Caco-2 (cell line): Measurements from ENCODE around the gene MEMO1. TPM values are rescaled to one million over a fixed set of nuclear protein-coding genes. Genes with fewer than 3 reads are reported as not detected.

ENCODE experiments used
- BruUV-seq: library from RNA; stranded (reverse); fragments of 400-500 nt; replicated peaks from 2 replicates; lab custom pipeline; 2021; lab: Mats Ljungman, UMichigan
- CTCF ChIA-PET: fragments of 300-600 bp; sonication (Branson Sonifier 250); formaldehyde crosslinking; loops from one replicate; lab custom pipeline; 2022; ENCODE audit warnings: antibody characterized with exemption; lab: Charles Lee
- POLR2A ChIA-PET: fragments of 300-600 bp; sonication (Branson Sonifier 250); formaldehyde crosslinking; loops from one replicate; lab custom pipeline; 2022; ENCODE audit warnings: antibody characterized with exemption; lab: Charles Lee
- DNase-seq, 2 experiments: peaks; one replicate each; pipeline versions ENCODE4 v3.0.0 to v3.0.0-alpha.2; 2020 to 2022
- H3K27me3 ChIP-seq: replicated peaks from 2 replicates; pipeline ENCODE4 v1.6.0; 2011; ENCODE audit warnings: low read length; ENCODE audit not compliant: control insufficient read depth, insufficient read depth
- H3K36me3 ChIP-seq: 2 replicates; pipeline ENCODE4 v1.5.1; 2011; ENCODE audit warnings: low read length; ENCODE audit not compliant: control insufficient read depth, insufficient read depth
- H3K4me1 ChIP-seq: fragments of 250-450 bp; sonication (Bioruptor Pico); 2 replicates; pipeline ENCODE4 v1.5.1; 2020; ENCODE audit warnings: mild to moderate bottlenecking
- H3K4me3 ChIP-seq: 2 replicates; pipeline ENCODE4 v1.5.1; 2011; ENCODE audit warnings: low read depth, mild to moderate bottlenecking, control low read depth, low read length
- H3K9me3 ChIP-seq: fragments of 250-450 bp; sonication (Bioruptor Pico); 2 replicates; pipeline ENCODE4 v1.5.1; 2020; ENCODE audit warnings: mild to moderate bottlenecking, moderate library complexity
- H3K27ac Mint-ChIP-seq: one replicate; pipeline ENCODE4 v1.8.0; 2022; ENCODE audit warnings: mixed read lengths; ENCODE audit not compliant: unreplicated experiment
- H3K27me3 Mint-ChIP-seq: one replicate; pipeline ENCODE4 v1.8.0; 2022; ENCODE audit warnings: mixed read lengths; ENCODE audit not compliant: insufficient read depth, unreplicated experiment
- H3K36me3 Mint-ChIP-seq: one replicate; pipeline ENCODE4 v1.8.0; 2022; ENCODE audit warnings: mild to moderate bottlenecking, mixed read lengths; ENCODE audit not compliant: insufficient read depth, unreplicated experiment
- H3K4me1 Mint-ChIP-seq: one replicate; pipeline ENCODE4 v1.8.0; 2022; ENCODE audit warnings: low read depth, mixed read lengths; ENCODE audit not compliant: unreplicated experiment
- H3K4me3 Mint-ChIP-seq: one replicate; pipeline ENCODE4 v1.8.0; 2022; ENCODE audit warnings: mild to moderate bottlenecking, moderate library complexity, mixed read lengths; ENCODE audit not compliant: unreplicated experiment
- H3K9me3 Mint-ChIP-seq: one replicate; pipeline ENCODE4 v1.8.0; 2022; ENCODE audit warnings: mixed read lengths; ENCODE audit not compliant: unreplicated experiment
- intact Hi-C: fragments of 100-400 bp; cut with micrococcal nuclease; formaldehyde crosslinking; loops from one replicate; pipeline ENCODE4 v1.10.0; 2022; ENCODE audit not compliant: unreplicated experiment
- total RNA-seq: library from RNA; stranded (reverse); gene quantifications from 2 replicates; pipeline ENCODE4 v1.2.3, GENCODE V29; 2022
- TF ChIP-seq, protein P1 (sequence below), 2 experiments: fragments of 200-600 bp in 1 of 2; IDR thresholded peaks; 1 replicate in 1 of 2; 2 replicates in 1 of 2; pipeline versions ENCODE4 v1.5.1 to v1.8.0; 2011 to 2022; ENCODE audit warnings: antibody characterized with exemption in 1 of 2, control low read depth in 1 of 2, inconsistent platforms in 1 of 2, low read depth in 1 of 2, low read length in 1 of 2, mild to moderate bottlenecking in 1 of 2, moderate library complexity in 1 of 2; ENCODE audit not compliant: insufficient read depth in 1 of 2, severe bottlenecking in 1 of 2, unreplicated experiment in 1 of 2

Gene MEMO1
- total RNA-seq, 1 experiment from 2014 or later = 79.0 TPM

DNA sequence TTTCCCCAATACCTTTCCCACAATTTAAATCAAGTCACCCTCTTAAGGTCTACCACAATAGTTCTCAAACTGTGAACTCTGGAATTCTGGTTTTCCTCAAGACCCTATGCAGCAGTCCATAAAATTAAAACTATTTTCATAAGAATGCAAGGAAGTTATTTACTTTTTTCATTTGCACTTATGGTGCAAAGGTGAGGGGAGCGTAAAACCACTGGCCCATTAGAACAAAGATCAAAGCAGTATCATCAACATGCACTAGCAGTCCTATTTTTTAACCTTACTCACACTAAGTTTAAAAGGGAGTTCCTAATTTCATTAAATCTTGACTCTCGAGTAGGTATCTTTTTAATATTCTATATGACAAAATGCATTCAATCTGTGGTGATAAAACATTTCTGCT is 85.3 kb downstream of the MEMO1 start:
- Histone ChIP-seq H3K4me3 (no peak overlapping the region), H3K4me1 (peaks cover 35% of the 10 kb centered on the region), H3K27me3 (no peaks in the 10 kb centered on the region), H3K9me3 (no peaks in the 10 kb centered on the region), H3K36me3 (no peaks in the 10 kb centered on the region)
- Mint-ChIP-seq H3K27me3 (no peaks in the 10 kb centered on the region), H3K9me3 (peaks cover 8% of the 10 kb centered on the region), H3K27ac (peak overlapping the region; percentile 35), H3K36me3 (peaks cover 16% of the 10 kb centered on the region), H3K4me1 (peaks cover 21% of the 10 kb centered on the region), H3K4me3 (peak overlapping the region; percentile 5)
- intact Hi-C loops = no loop called here
- ChIA-PET CTCF (no interaction called here), POLR2A (interaction anchor here (0.9 kb wide), 1 partner anchor 114 kb away, joined by 7 read pairs; the partner anchor contains the start of gene DPY30)
- no TSS peak for BruUV-seq
- TF ChIP-seq, protein P1, sequence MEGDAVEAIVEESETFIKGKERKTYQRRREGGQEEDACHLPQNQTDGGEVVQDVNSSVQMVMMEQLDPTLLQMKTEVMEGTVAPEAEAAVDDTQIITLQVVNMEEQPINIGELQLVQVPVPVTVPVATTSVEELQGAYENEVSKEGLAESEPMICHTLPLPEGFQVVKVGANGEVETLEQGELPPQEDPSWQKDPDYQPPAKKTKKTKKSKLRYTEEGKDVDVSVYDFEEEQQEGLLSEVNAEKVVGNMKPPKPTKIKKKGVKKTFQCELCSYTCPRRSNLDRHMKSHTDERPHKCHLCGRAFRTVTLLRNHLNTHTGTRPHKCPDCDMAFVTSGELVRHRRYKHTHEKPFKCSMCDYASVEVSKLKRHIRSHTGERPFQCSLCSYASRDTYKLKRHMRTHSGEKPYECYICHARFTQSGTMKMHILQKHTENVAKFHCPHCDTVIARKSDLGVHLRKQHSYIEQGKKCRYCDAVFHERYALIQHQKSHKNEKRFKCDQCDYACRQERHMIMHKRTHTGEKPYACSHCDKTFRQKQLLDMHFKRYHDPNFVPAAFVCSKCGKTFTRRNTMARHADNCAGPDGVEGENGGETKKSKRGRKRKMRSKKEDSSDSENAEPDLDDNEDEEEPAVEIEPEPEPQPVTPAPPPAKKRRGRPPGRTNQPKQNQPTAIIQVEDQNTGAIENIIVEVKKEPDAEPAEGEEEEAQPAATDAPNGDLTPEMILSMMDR (IDR thresholded peaks at IDR 0.05; ENCODE audit: insufficient read depth in 1 of 2, low read depth in 1 of 2, low read length in 1 of 2, severe bottlenecking in 1 of 2, unreplicated experiment in 1 of 2) = no peak
- no peak for DNase-seq

DNA sequence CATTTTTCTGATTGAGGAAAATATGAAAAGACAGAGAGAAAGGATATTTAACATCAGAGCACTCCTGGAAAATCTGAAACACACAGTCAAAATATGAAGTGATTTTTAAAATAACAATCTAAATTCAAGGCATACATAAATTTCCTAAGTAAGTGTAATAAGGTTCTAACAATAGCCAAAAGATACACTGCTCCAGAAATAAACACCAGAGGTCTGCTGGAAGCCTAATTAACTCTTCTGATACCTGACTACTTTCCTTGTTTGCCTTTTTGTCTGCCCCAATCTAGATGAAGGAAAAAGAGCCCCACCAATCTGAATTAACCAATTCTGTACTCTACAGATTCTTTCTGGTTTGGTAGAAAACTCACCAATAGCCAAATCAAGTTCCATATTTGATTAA is 87.1 kb downstream of the MEMO1 start:
- intact Hi-C loops = no loop called here
- Histone ChIP-seq H3K27me3 (no peaks in the 10 kb centered on the region), H3K9me3 (no peaks in the 10 kb centered on the region), H3K4me3 (no peak overlapping the region), H3K4me1 (peaks cover 30% of the 10 kb centered on the region), H3K36me3 (peaks cover 1% of the 10 kb centered on the region; the same call in 1 of the 2 replicates)
- Mint-ChIP-seq H3K4me1 (peaks cover 21% of the 10 kb centered on the region), H3K9me3 (no peaks in the 10 kb centered on the region), H3K27ac (peak overlapping the region; percentile 39), H3K4me3 (no peak overlapping the region), H3K36me3 (peaks cover 22% of the 10 kb centered on the region), H3K27me3 (no peaks in the 10 kb centered on the region)
- CTCF ChIA-PET = no interaction called here
- POLR2A ChIA-PET = no interaction called here
- DNase-seq = no peak
- TF ChIP-seq, protein P1 (IDR thresholded peaks at IDR 0.05; ENCODE audit: insufficient read depth in 1 of 2, low read depth in 1 of 2, low read length in 1 of 2, severe bottlenecking in 1 of 2, unreplicated experiment in 1 of 2) = no peak
- no TSS peak for BruUV-seq

DNA sequence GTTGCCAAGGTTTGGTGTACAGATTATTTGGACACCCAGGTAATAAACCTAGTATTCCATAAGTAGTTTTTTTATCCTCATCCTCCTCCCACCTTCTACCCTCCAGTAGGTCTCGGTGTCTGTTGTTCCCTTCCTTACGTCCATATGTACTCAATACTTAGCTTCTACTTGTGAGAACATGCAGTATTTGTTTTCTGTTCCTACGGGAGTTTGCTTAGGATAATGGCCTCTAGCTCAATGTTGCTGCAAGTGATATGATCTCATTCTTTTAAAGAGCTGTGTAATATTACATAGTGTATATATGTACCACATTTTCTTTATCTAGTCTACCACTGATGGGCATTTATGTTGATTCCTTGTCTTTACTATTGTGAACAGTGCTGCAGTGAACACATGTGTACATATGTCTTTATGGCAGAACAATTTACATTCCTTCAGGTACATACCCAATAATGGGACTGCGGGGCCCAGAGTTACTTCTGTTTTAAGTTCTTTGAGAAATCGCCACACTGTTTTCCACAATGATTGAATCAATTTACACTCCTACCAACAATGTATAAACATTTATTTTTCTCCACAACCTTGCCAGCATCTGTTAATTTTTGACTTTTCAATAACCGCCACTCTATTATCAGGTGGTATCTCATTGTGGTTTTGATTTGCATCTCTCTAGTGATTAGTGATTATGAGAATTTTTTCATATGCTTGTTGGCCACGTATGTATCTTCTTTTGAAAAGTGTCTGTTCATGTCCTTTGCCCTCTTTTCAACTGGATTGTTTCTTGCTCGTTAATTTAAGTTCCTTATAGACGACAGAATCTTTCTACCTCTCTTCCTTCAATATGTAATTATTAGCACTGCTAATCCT is 88.0 kb downstream of the MEMO1 start:
- Mint-ChIP-seq H3K9me3 (no peaks in the 10 kb centered on the region), H3K36me3 (peaks cover 22% of the 10 kb centered on the region), H3K4me1 (peaks cover 21% of the 10 kb centered on the region), H3K4me3 (no peak overlapping the region), H3K27ac (peak overlapping the region; percentile 39), H3K27me3 (no peaks in the 10 kb centered on the region)
- POLR2A ChIA-PET = no interaction called here
- BruUV-seq = no TSS peak
- Histone ChIP-seq H3K4me1 (peaks cover 30% of the 10 kb centered on the region), H3K36me3 (peaks cover 1% of the 10 kb centered on the region; the same call in 1 of the 2 replicates), H3K9me3 (no peaks in the 10 kb centered on the region), H3K4me3 (no peak overlapping the region), H3K27me3 (no peaks in the 10 kb centered on the region)
- intact Hi-C loops = loop anchor here (1.0 kb wide), 1 partner anchor 26 kb away; no protein-coding TSS in a partner anchor
- CTCF ChIA-PET = interaction anchor here (1.2 kb wide), 1 partner anchor 12 kb away, joined by 3 read pairs; no protein-coding TSS in a partner anchor
- TF ChIP-seq, protein P1 (IDR thresholded peaks at IDR 0.05; ENCODE audit: insufficient read depth in 1 of 2, low read depth in 1 of 2, low read length in 1 of 2, severe bottlenecking in 1 of 2, unreplicated experiment in 1 of 2) = no peak
- no peak for DNase-seq
